K562 (cell line): ENCODE measurements around the gene GMPR2. TPM values are rescaled to one million over a fixed set of nuclear protein-coding genes. Genes with fewer than 3 reads are reported as not detected.

Source experiments
- ATF6 ChIP-seq: sonication (generic); formaldehyde crosslinking; IDR thresholded peaks from 2 replicates; pipeline ENCODE4 v1.4.0; 2020; ENCODE audit warnings: mild to moderate bottlenecking, missing genetic modification reagents
- CREB1 ChIP-seq, 2 experiments: sonication (generic) in 1 of 2; formaldehyde crosslinking in 1 of 2; IDR thresholded peaks; 2 replicates each; pipeline versions ENCODE4 v1.6.1 to v1.8.0; 2012 to 2022; ENCODE audit warnings: inconsistent platforms in 1 of 2, mild to moderate bottlenecking in 1 of 2, missing genetic modification reagents in 1 of 2, moderate library complexity in 1 of 2
- E2F8 ChIP-seq: fragments of 450-650 bp; IDR thresholded peaks from 2 replicates; pipeline ENCODE4 v1.7.1; 2018; ENCODE audit warnings: mild to moderate bottlenecking, low read depth; ENCODE audit not compliant: partially characterized antibody
- HDAC6 ChIP-seq: IDR thresholded peaks from 2 replicates; pipeline ENCODE4 v1.6.1; 2012; ENCODE audit warnings: low read depth, mild to moderate bottlenecking, control low read depth, inconsistent platforms, low read length, moderate library complexity
- HNRNPLL ChIP-seq: fragments of 200-400 bp; formaldehyde crosslinking; IDR thresholded peaks from 2 replicates; pipeline ENCODE4 v1.6.1; 2017; ENCODE audit warnings: low read length, low read depth, mild to moderate bottlenecking; ENCODE audit not compliant: poor library complexity, severe bottlenecking
- ILF3 ChIP-seq: fragments of 450-650 bp; IDR thresholded peaks from 2 replicates; pipeline ENCODE4 v1.6.1; 2018; ENCODE audit warnings: antibody characterized with exemption, mild to moderate bottlenecking, moderate library complexity, borderline replicate concordance
- KAT7 ChIP-seq: sonication (generic); formaldehyde crosslinking; IDR thresholded peaks from 2 replicates; pipeline ENCODE4 v1.8.0; 2022; ENCODE audit warnings: missing genetic modification reagents, mild to moderate bottlenecking, borderline replicate concordance
- KLF13 ChIP-seq: fragments of 450-650 bp; IDR thresholded peaks from 2 replicates; pipeline ENCODE4 v1.6.1; 2016; ENCODE audit warnings: missing genetic modification characterization, low read depth, mild to moderate bottlenecking, missing compliant biosample characterization, moderate library complexity, borderline replicate concordance
- LCOR ChIP-seq: sonication (generic); formaldehyde crosslinking; IDR thresholded peaks from 2 replicates; pipeline ENCODE4 v1.8.0; 2022; ENCODE audit warnings: mild to moderate bottlenecking, missing genetic modification reagents
- POLR2G ChIP-seq: fragments of 200-400 bp; formaldehyde crosslinking; IDR thresholded peaks from 2 replicates; pipeline ENCODE4 v1.6.1; 2017; ENCODE audit warnings: low read depth, mild to moderate bottlenecking, antibody characterized with exemption, low read length, moderate library complexity
- RFX5 ChIP-seq: IDR thresholded peaks from 2 replicates; pipeline ENCODE4 v1.6.1; 2011; ENCODE audit warnings: low read depth, mild to moderate bottlenecking, improper control_type of control experiment, low read length
- RHOXF2B ChIP-seq: fragments of 250-450 bp; sonication (Bioruptor Pico); conservative IDR thresholded peaks from 2 replicates; pipeline ENCODE4 v1.5.1; 2021
- SMAD1 ChIP-seq: fragments of 150-350 bp; IDR thresholded peaks from 2 replicates; pipeline ENCODE4 v1.6.1; 2014; ENCODE audit warnings: low read length, low read depth; ENCODE audit not compliant: partially characterized antibody
- STAG1 ChIP-seq: sonication (generic); formaldehyde crosslinking; IDR thresholded peaks from 2 replicates; pipeline ENCODE4 v1.5.0; 2020; ENCODE audit warnings: missing genetic modification reagents, borderline replicate concordance
- TSC22D4 ChIP-seq: fragments of 450-650 bp; IDR thresholded peaks from 2 replicates; pipeline ENCODE4 v1.6.1; 2016; ENCODE audit warnings: missing genetic modification characterization, missing biosample characterization, control low read depth
- U2AF1 ChIP-seq: fragments of 200-400 bp; formaldehyde crosslinking; optimal IDR thresholded peaks from 2 replicates; pipeline ENCODE3; 2017; ENCODE audit warnings: mild to moderate bottlenecking, low read depth, low read length, moderate library complexity
- ZC3H4 ChIP-seq: sonication (generic); formaldehyde crosslinking; IDR thresholded peaks from 2 replicates; pipeline ENCODE4 v1.9.0; 2021; ENCODE audit warnings: missing genetic modification reagents, borderline replicate concordance
- ZMIZ1 ChIP-seq, 2 experiments: fragments of 150-350 bp in 1 of 2; IDR thresholded peaks; 2 replicates each; pipeline ENCODE4 v1.6.1; 2012 to 2016; ENCODE audit warnings: low read depth in 2 of 2, low read length in 2 of 2, mild to moderate bottlenecking in 1 of 2, moderate library complexity in 1 of 2
- ZNF324 ChIP-seq: fragments of 250-450 bp; sonication (Bioruptor Pico); IDR thresholded peaks from 2 replicates; pipeline ENCODE4 v1.4.0; 2020; ENCODE audit warnings: mild to moderate bottlenecking
- polyA plus RNA-seq, 8 experiments: library from polyadenylated mRNA; depleted of rRNA in 4 of 8; stranded (reverse) in 5 of 8; unstranded in 3 of 8; fragments of >200 nt; fragmentation: Nextera tagmentation in 2 of 8; fragmentation: Illumina TruSeq in 1 of 8; extraction: Ambion mirVana in 2 of 8; extraction: Trizol in 1 of 8; gene quantifications; 2 replicates each; pipeline versions ENCODE4 v1.2.1 to v1.2.3, GENCODE V29; 2011 to 2014; ENCODE audit warnings: inconsistent platforms in 1 of 8, missing spikeins in 1 of 8
- total RNA-seq, 7 experiments: library from RNA; depleted of rRNA in 6 of 7; stranded (reverse); fragments of >200 nt in 6 of 7; fragmentation: Illumina TruSeq in 2 of 7; extraction: Trizol in 2 of 7; gene quantifications; 2 replicates each; pipeline versions ENCODE4 v1.2.1 to v1.2.3, GENCODE V29; 2011 to 2021; ENCODE audit warnings: low replicate concordance in 1 of 7

GMPR2 gene
- total and polyA plus RNA-seq, 9 of the 15 experiments (the other 6 are each of a cell fraction or from before 2014, with no cell fraction given): 26.4 to 67.4 (median 36.3) TPM

- TF ChIP-seq ZMIZ1 (IDR thresholded peaks at IDR 0.05; ENCODE audit: low read depth in 2 of 2, low read length in 2 of 2): peak in 1 of 2 experiments; percentile 77; a peak in 1 of 4 replicates
- TF ChIP-seq RHOXF2B (CRISPR knock-in tag): no peak
- TF ChIP-seq POLR2G: peak; percentile 94
- TF ChIP-seq STAG1 (CRISPR knock-in tag): no peak
- no peak for TF ChIP-seq KAT7 (CRISPR knock-in tag)
- 0 out of 2 replicates have a peak, but pooled peaks have one; percentile 76 for TF ChIP-seq ATF6
- TF ChIP-seq RFX5: no peak
- peak; percentile 64 for TF ChIP-seq CREB1 (IDR thresholded peaks at IDR 0.05)
- peak; percentile 28; the same call in 1 of the 2 replicates for TF ChIP-seq CREB1 (CRISPR knock-in tag; IDR thresholded peaks at IDR 0.05)
- no peak for TF ChIP-seq LCOR
- TF ChIP-seq ILF3: no peak; the same call in 1 of the 2 replicates
- TF ChIP-seq KLF13: 0 out of 2 replicates have a peak, but pooled peaks have one; percentile 54
- no peak for TF ChIP-seq ZC3H4 (CRISPR knock-in tag)
- TF ChIP-seq SMAD1: no peak
- peak; percentile 91 for TF ChIP-seq U2AF1
- peak; percentile 49 for TF ChIP-seq HNRNPLL
- TF ChIP-seq E2F8: no peak
- TF ChIP-seq TSC22D4 (tag): no peak
- TF ChIP-seq ZNF324 (CRISPR knock-in tag): no peak
- no peak for TF ChIP-seq HDAC6
Measured at GRCh38 chr14:24271134-24271833, 38.6 kb downstream of the GMPR2 start, which contains the start of gene RABGGTA (continued).
